IPS-NIHi7 (cell line): ENCODE data around the gene SLC5A2.

Experiments
- DNase-seq: peaks from one replicate; pipeline ENCODE4 v3.0.0; 2012; ENCODE audit warnings: mixed read lengths; ENCODE audit errors: extremely low spot score

SLC5A2 gene

GRCh38 chr16:31459687-31460581, 23.0 kb upstream of the SLC5A2 start:
- peak; percentile 94 for DNase-seq

DNA sequence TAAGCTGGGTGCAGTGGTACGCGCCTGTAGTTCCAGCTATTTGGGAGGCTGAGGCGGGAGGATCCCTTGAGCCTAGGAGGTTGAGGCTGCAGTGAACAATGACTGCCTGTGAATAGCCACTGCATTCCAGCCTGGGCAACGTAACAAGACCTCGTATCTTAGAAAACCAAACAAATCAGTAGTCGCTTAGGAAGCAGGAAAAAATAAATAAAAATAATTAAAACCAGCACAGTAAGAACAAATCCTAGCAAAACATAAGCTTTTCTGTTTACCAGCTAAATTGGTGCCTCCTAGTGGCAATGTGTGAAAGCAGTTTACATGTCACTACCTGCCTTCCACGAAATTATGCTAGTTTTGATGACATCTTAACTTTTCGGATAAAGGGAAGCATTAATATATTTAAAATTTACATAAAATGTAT, 22.3 kb upstream of the SLC5A2 start:
- no peak for DNase-seq

GRCh38 chr16:31461201-31461920, 21.6 kb upstream of the SLC5A2 start:
- DNase-seq, result no peak

- DNase-seq, result no peak
Observed at GRCh38 chr16:31461921-31462804, 20.8 kb upstream of the SLC5A2 start.

DNA sequence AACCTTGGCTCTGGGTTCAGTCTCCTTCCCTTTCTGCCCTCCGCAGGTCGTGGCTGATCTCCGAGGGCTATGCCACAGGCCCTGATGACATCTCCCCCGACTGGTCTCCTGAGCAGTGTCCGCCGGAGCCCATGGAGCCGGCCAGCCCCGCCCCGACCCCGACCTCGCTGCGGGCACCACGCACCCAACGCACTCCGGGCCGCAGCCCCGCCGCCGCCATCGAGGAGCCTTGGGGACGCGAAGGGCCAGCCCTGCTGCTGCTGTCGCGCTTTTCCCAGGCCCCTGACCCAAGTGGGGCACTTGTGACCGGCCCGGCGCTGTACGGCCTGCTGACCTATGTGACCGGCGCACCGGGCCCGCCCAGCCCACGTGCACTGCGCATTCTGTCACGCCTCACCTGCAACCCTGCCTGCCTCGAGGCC, 18.6 kb upstream of the SLC5A2 start:
- no peak for DNase-seq

DNA sequence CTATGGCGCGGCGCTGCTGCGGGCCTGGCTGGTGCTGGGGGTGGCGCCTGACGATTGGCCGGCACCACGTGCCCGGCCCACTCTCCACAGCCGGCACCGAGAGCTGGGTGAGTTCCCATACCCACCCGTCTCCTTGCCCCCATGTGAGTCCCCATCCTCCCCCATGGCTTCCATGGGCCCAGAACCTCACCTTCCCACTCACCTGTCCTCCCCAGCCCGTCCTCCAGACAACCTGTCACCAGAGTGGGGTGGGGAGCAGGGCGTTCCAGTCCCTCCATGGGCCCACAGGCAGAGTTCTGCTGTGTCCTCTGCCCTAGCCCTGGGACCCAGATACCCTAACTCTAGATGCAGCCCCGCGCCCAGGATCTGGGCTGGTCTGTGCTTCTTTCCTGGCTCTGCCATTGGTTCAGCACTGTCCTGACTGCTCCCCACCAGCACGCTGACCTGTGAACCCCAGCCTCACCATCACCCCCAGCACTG, 18.1 kb upstream of the SLC5A2 start:
- no peak for DNase-seq

- no peak for DNase-seq
Observed at GRCh38 chr16:31465788-31466370, 17.0 kb upstream of the SLC5A2 start.

- DNase-seq, result no peak
Observed at GRCh38 chr16:31466381-31466841, 16.5 kb upstream of the SLC5A2 start.

DNA sequence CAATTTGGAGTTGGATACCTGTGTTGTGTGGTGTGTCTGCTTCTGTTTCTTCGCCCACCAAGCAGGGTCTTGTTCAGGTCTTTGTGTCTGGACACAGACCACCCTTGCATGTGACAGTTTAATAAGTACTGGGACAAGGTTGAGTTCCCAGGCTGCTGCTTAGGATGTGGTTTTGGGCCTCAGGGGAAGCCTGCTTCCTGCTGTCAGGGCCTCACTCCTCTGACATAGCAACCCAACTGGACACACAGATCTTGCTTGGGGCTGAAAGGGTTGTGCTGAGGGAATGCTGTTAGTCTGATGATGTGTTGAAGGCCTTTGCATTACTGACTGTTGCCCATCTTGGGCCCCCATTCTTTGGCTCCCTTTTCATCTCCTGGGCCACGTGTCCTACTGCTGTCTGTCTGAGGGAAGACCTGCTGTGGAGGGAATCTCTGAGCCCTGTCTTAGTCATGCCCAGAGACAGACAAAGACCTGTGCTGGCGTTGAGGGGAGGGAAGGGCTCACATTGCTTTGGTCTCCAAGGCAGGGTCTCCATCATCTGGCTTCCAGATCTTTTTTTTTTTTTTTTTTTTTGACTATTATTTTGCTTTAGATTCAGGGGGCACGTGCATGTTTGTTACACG, 15.7 kb upstream of the SLC5A2 start:
- no peak for DNase-seq

DNA sequence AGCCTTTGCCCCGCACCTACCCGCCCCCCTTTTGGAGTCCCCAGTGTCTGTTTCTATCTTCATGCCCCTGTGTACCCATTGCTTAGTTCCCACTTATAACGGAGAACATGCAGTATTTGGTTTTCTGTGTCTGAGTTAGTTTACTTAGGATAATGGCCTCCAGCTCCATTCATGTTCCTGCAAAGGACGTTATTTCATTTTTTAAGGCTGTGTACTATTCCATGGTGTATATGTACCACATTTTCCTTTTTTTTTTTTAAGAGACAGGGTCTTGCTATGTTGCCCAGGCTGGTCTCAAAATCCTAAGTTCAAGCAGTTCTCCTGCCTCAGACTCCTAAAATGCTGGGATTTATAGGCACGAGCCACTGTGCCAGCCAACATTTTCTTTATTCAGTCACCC, 15.1 kb upstream of the SLC5A2 start:
- no peak for DNase-seq

- DNase-seq, result no peak
Observed at GRCh38 chr16:31470615-31471014, 12.3 kb upstream of the SLC5A2 start.

DNA sequence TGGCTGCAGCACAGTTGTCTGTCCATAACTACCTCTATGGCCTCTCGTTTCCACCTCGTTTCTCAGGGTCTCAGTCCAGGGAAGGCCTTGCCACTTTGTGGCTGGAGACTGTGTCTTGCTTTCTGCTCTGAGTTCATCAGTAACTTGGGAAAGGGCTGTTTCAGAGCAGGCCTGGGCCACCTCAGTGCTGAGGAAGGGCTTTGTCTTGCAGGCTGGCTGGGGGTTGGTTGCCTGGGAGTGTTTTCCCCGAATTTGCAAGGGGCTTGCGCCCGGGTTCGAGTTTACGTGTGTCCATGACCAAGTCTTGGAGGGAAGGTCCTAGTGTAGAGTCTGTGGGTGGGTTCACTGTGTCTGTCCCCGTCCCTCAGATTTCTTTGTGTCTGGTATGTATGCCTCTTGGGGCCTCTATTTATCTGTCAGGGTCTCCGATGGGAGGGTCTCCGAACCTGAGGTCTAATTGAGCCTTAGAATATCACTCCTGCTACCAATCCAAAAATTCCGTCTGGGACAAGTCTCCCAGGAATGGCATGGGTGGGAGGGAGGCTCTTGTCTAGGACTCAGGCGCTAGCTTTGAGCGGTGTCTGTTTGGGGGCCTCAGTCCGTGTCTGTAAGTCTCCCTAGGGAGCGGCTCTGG, 11.6 kb upstream of the SLC5A2 start:
- DNase-seq, result no peak

GRCh38 chr16:31471875-31472708, 10.8 kb upstream of the SLC5A2 start, which contains the start of gene TGFB1I1:
Gene TGFB1I1 (plus strand): TSS chr16:31472152. CDS start chr16:31472189, 37 bp downstream.
- DNase-seq, result peak; percentile 49

DNA sequence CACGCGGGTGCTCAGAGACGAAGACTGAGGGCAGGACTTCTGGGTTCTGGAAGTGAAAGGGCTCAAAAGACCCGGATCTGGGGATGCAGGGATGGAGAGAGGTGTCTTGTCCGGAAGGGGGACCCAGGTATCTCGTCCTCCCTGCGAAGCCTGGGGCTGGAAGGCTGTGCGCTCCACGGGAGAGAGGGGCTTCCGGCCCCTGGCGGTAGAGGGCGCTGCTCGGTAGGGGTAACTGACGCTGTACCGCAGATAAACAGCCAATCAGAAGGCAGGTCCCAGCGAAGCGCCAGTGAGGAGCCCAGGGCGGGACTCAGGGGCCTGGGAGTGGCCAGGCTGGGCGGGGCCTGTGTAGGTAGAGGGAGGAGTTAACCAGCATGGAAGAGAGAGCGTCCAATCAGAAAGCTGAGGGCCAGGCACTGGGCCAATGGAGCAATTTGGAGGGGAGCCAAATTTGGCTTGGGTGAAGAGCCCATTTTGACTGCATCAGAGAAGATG, 10.2 kb upstream of the SLC5A2 start:
- peak; percentile 84 for DNase-seq

DNA sequence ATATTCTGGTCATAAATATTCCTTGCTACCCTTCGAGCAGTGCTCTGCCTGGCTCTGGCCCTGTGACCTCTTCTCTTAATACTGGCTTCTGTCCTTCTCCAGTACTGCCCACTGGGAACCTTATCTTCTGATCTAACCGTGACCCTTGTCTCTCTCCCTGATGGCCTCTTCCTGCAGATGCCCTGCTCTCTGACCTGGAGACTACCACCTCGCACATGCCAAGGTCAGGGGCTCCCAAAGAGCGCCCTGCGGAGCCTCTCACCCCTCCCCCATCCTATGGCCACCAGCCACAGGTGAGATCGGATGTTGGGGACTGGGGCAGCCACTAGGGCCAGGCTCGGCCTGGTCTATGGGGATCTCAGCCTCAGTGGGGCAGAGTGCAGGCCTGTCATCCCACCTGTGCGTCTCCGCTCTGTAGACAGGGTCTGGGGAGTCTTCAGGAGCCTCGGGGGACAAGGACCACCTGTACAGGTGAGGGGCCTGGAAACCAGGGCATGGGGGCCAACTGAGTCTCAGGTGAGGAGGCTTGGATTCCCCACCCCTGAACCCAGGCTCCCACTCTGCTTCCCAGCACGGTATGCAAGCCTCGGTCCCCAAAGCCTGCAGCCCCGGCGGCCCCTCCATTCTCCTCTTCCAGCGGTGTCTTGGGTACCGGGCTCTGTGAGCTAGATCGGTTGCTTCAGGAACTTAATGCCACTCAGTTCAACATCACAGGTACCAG, 9.5 kb upstream of the SLC5A2 start:
- no peak for DNase-seq

DNA sequence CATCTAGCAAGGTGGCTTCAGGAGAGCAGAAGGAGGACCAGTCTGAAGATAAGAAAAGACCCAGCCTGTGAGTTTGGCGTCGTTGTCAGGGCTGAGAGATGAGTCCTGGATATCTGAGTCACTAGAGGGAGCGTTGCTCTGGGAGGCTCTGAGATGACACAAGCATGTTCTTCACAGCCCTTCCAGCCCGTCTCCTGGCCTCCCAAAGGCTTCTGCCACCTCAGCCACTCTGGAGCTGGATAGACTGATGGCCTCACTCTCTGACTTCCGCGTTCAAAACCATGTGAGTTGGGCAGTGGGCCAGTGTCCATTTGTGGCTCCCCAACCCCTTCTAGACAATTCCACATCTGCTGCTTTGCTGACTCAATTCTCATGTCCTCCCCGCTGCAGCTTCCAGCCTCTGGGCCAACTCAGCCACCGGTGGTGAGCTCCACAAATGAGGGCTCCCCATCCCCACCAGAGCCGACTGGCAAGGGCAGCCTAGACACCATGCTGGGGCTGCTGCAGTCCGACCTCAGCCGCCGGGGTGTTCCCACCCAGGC, 8.7 kb upstream of the SLC5A2 start:
- DNase-seq, result no peak

GRCh38 chr16:31474773-31475738, 7.9 kb upstream of the SLC5A2 start:
- DNase-seq, result no peak
